AG04450 (cell line): Measurements from ENCODE around the gene TALDO1. TPM values are rescaled to one million over a fixed set of nuclear protein-coding genes. Genes with fewer than 3 reads are reported as not detected.

Source experiments
- CTCF ChIA-PET: fragments of 300-600, 350-600 bp; formaldehyde crosslinking; extraction: SDS; loops from one replicate; lab custom pipeline; 2022; ENCODE audit warnings: antibody characterized with exemption, inconsistent platforms; lab: Charles Lee
- POLR2A ChIA-PET: fragments of 350-600 bp; formaldehyde crosslinking; extraction: SDS; loops from one replicate; lab custom pipeline; 2021; ENCODE audit warnings: antibody characterized with exemption, inconsistent platforms; lab: Yijun Ruan, JAX
- DNase-seq: peaks from one replicate; pipeline ENCODE4 v3.0.0-alpha.2; 2011; ENCODE audit warnings: low read depth, low spot score
- H3K27ac ChIP-seq: one replicate; pipeline ENCODE4 v1.5.1; 2012; ENCODE audit warnings: low read depth, low read length, control low read depth
- H3K27me3 ChIP-seq: one replicate; pipeline ENCODE4 v1.6.0; 2012; ENCODE audit warnings: low read length; ENCODE audit not compliant: control insufficient read depth, insufficient read depth
- H3K4me3 ChIP-seq: 2 replicates; pipeline ENCODE4 v1.5.1; 2011; ENCODE audit warnings: mild to moderate bottlenecking, low read depth, low read length, control low read depth
- H3K9me3 ChIP-seq: 2 replicates; pipeline ENCODE4 v1.5.1; 2012; ENCODE audit warnings: low read length; ENCODE audit not compliant: control insufficient read depth, insufficient read depth
- polyA plus RNA-seq: library from polyadenylated mRNA; depleted of rRNA; stranded (reverse); fragments of >200 nt; gene quantifications from 2 replicates; pipeline ENCODE4 v1.2.3, GENCODE V29; 2011
- TF ChIP-seq, protein P1 (sequence below): IDR thresholded peaks from 2 replicates; pipeline ENCODE4 v1.5.1; 2011; ENCODE audit warnings: low read depth, low read length, control low read depth, inconsistent platforms

The TALDO1 gene
- polyA plus RNA-seq, 1 experiment = 242 TPM

DNA sequence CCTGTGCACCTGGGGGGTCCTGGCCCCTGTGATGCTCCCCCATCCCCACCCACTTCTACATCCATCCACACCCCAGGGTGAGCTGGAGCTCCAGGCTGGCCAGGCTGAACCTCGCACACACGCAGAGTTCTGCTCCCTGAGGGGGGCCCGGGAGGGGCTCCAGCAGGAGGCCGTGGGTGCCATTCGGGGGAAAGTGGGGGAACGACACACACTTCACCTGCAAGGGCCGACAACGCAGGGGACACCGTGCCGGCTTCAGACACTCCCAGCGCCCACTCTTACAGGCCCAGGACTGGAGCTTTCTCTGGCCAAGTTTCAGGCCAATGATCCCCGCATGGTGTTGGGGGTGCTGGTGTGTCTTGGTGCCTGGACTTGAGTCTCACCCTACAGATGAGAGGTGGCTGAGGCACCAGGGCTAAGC lies 20.0 kb upstream of the TALDO1 start:
- no peak for DNase-seq
- TF ChIP-seq, protein P1, sequence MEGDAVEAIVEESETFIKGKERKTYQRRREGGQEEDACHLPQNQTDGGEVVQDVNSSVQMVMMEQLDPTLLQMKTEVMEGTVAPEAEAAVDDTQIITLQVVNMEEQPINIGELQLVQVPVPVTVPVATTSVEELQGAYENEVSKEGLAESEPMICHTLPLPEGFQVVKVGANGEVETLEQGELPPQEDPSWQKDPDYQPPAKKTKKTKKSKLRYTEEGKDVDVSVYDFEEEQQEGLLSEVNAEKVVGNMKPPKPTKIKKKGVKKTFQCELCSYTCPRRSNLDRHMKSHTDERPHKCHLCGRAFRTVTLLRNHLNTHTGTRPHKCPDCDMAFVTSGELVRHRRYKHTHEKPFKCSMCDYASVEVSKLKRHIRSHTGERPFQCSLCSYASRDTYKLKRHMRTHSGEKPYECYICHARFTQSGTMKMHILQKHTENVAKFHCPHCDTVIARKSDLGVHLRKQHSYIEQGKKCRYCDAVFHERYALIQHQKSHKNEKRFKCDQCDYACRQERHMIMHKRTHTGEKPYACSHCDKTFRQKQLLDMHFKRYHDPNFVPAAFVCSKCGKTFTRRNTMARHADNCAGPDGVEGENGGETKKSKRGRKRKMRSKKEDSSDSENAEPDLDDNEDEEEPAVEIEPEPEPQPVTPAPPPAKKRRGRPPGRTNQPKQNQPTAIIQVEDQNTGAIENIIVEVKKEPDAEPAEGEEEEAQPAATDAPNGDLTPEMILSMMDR = no peak
- ChIA-PET CTCF (interaction anchor here (1.1 to 1.9 kb wide), 4 partner anchors 11 to 173 kb away, joined by 3 to 5 read pairs (median 4); partner anchors contain the start of gene TALDO1), POLR2A (interaction anchor here (1.6 kb wide), 1 partner anchor 31 kb away, joined by 4 read pairs; the partner anchor contains the start of gene TMEM80)
- no peak overlapping the region for H3K4me3 ChIP-seq
- no peak overlapping the region for H3K27ac ChIP-seq
- peaks cover 17% of the 10 kb centered on the region for H3K27me3 ChIP-seq
- H3K9me3 ChIP-seq = no peaks in the 10 kb centered on the region; the same call in 1 of the 2 replicates

DNA sequence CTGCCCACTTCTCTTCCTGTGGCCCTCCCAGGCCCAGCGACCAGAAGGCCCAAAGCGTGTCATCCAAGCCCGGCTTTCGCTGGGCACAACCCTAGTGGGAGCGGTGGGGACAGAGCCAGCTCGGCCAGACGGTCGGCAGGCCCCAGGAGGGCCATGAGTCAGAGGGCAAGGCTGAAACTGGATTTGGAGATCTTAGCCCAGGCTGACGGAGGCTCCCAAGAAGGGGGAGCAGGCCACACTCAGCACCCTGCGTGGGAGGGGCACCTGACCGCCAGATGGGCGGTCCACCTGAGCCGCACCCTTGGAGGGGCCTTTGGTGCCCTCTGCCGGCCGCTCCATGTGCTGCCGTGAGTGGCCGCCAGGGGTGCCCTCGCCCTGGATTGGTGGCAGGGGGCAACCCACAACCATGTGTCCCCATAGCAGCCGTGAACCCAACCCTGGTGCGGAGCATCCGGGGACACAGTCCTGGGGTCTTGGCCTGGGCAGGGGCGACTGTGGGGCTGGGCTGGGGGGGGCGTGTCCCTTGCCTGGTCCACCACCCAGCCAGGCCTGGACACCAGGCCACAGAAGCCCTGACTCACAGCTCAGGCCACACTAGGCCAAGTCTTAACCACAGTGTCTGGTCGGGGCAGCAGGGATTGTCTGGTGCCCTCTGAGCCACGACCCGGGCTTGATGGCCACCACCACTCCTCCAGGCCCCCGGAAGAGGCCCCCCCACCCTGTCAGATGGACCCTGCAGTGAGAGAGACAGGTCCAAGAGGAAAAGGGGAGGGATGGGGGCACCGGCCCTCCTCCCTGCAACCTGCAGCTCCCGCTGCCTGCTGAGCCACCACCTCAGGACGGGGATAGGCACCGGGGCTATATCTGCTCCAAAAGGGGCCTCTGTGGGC lies 19.2 kb upstream of the TALDO1 start:
- TF ChIP-seq, protein P1 = peak; percentile 97
- H3K4me3 ChIP-seq = no peak overlapping the region
- H3K9me3 ChIP-seq = no peaks in the 10 kb centered on the region; the same call in 1 of the 2 replicates
- peaks cover 18% of the 10 kb centered on the region for H3K27me3 ChIP-seq
- DNase-seq = no peak
- CTCF ChIA-PET = interaction anchor here (0.6 to 1.9 kb wide), 8 partner anchors 8 to 176 kb away, joined by 3 to 5 read pairs (median 4); partner anchors contain the start of gene TALDO1
- no peak overlapping the region for H3K27ac ChIP-seq
- POLR2A ChIA-PET = interaction anchor here (0.5 to 1.3 kb wide), 3 partner anchors 10 to 28 kb away, joined by 3 to 4 read pairs (median 3); partner anchors contain the start of gene TALDO1

DNA sequence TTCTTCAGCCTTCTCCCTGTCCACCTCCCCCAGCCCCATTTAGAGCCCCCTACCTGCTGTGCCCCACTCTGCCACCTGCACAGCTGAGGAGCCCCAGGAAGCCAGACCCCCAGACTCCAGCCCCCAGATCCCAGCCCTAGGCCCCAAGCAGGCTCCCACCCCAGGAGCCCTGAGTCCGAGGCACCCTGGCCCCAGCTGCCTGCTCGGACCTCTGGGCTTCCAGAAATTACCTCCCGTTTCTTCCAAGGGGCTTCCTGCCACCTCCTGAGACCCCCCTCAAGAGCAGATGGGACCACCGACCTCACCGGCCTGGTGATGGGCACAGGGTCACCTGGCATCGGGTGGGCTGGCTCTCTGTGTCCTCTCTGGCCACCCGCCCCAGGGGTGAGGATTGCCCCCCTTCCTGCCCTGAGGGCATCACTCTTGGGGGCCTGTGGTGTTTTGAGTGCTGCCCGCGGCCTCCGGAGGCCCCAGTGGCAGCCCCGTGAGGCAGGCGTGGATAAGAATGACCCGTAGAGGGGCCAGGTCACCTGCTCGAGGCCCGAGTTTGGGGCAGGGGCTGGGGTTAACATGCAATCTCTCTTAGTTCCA lies 18.3 kb upstream of the TALDO1 start:
- DNase-seq = no peak
- no peak overlapping the region for H3K4me3 ChIP-seq
- no peaks in the 10 kb centered on the region; the same call in 1 of the 2 replicates for H3K9me3 ChIP-seq
- TF ChIP-seq, protein P1 = no peak
- H3K27me3 ChIP-seq = peaks cover 18% of the 10 kb centered on the region
- POLR2A ChIA-PET = interaction anchor here (0.5 to 1.3 kb wide), 3 partner anchors 11 to 27 kb away, joined by 3 to 4 read pairs (median 3); partner anchors contain the start of gene TALDO1
- no peak overlapping the region for H3K27ac ChIP-seq
- CTCF ChIA-PET = interaction anchor here (0.6 to 1.0 kb wide), 5 partner anchors 9 to 353 kb away, joined by 3 to 5 read pairs (median 3); no protein-coding TSS in a partner anchor

DNA sequence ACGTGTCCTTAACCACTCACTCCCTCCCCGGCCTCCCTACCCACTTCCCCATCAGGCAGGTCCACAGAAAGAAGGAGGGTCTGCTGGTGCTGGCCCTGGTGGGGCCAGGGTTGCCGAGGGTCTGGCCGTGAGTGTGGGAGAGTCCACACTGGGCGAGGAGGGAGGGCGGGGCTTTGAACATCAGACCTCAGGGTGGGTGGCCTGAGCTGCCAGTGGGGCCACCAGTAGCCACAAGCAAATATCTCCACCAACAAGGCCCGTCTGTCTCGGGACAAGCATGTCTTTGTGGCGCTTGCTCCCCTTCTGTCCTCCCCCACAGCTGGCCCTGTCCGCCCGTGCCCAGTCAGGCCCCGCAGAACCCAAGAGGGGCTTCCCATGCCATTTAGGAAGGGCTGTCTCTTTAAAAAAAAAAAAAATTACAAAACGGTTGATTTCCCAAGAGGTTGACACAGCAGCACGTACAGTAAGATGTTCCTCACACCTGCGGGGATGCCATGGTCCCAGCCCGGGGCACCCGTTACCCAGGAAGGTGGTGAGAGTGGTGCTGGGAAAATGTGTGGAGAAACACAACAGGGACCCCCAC lies 17.7 kb upstream of the TALDO1 start:
- Histone ChIP-seq H3K27ac (no peak overlapping the region), H3K27me3 (peaks cover 16% of the 10 kb centered on the region), H3K9me3 (no peaks in the 10 kb centered on the region; the same call in 1 of the 2 replicates), H3K4me3 (no peak overlapping the region)
- POLR2A ChIA-PET = interaction anchor here (0.7 kb wide), 1 partner anchor 19 kb away, joined by 3 read pairs; no protein-coding TSS in a partner anchor
- TF ChIP-seq, protein P1 = no peak
- no peak for DNase-seq
- CTCF ChIA-PET = no interaction called here
